Ecto neural progenitor cell (in vitro differentiated cells): Measurements from ENCODE around the gene IRGQ.
"Not testable (repeated sequence)": the region's sequence is repeated elsewhere in the genome, so short reads cannot be mapped to it uniquely, and the experiment has no call there.

Source experiments
- DNase-seq: peaks from one replicate; pipeline ENCODE4 v3.0.0-alpha.2; 2018; ENCODE audit warnings: low spot score

Gene IRGQ

DNA sequence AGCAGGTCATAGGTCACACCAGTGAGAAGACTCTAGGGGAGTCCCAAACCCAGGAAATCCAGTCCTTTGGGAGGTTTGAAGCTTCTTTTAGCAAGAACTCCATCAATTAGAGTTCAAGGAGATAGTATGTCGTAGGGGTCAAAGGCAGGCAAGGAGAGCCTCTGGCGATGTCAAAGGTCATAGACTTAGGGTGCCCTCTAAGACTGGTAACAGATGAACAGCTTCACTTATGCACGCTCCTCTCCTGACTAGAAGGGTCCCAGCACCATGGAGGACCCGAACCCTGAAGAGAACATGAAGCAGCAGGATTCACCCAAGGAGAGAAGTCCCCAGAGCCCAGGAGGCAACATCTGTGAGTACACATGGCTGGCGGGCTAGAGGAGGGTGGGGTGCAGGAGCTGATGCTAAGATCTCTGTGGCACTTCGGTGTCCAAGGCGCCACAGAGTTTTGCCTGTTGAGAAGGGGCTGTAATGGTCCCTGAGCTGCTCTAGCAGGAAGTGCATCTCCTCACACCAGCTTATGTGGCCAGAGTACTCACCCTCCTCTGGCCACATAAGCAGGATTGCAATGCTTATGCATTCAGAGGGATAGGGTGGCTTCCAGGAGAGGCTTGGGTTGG is 1.0 kb upstream of the IRGQ start:
- DNase-seq, result no peak

GRCh38 chr19:43595605-43595998 is 332 bp downstream of the IRGQ start:
- no peak for DNase-seq

- peak; percentile 83 for DNase-seq
Observed at GRCh38 chr19:43594710-43595604, 977 bp downstream of the IRGQ start.

- no peak for DNase-seq
Observed at GRCh38 chr19:43594081-43594697, 1.7 kb downstream of the IRGQ start.

DNA sequence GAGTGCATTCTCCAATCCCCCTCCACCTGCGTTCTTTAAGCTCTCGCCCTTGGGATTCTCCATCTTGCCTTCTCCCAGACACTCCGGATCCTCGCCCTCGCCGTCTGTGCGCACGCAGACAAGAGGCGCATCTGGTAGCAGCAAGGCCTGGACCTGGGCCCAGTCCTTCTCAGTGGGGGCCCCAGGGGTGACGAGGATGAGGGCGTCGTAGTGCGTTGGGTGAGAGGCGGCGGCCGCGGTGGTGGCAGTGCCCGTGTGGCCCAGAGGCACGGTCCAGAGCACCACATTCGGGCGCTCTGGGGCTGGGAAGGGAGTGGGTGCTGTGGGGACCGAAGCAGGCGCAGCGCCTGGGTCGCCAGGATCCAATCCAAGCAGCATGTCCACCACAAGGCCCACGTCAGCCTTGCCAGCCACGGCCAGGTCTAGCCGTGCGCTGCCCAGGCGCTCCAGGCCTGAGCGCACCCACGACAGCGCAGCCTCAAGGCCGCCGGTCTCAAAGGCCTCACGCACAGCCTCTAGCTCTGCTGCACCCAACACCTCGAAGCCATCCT is 3.1 kb downstream of the IRGQ start:
- no peak for DNase-seq

GRCh38 chr19:43591904-43592772 is 3.8 kb downstream of the IRGQ start:
- no peak for DNase-seq

DNA sequence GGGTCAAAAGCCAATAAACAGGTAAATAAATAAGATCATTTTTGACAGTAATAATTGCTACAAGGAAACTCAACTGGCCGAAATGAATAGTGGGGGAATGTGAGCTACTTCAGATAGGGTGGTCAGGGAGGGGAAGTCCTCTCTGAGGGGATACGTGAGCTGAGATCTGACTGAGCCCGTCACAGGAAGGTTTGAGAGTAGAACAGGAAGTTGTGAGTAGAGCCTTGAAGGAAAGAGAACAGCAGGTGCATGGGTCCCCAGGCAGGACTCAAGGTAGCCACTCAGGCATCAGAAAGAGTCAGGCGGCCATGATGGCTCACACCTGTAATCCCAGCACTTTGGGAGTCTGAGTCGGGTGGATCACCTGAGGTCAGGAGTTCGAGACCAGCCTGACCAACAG is 6.3 kb downstream of the IRGQ start:
- no peak for DNase-seq

- DNase-seq, result no peak
Observed at GRCh38 chr19:43589277-43589676, 6.7 kb downstream of the IRGQ start.

GRCh38 chr19:43587029-43587428 is 8.9 kb downstream of the IRGQ start:
- not testable (repeated sequence) for DNase-seq

GRCh38 chr19:43586346-43586745 is 9.6 kb downstream of the IRGQ start:
- no peak for DNase-seq

DNA sequence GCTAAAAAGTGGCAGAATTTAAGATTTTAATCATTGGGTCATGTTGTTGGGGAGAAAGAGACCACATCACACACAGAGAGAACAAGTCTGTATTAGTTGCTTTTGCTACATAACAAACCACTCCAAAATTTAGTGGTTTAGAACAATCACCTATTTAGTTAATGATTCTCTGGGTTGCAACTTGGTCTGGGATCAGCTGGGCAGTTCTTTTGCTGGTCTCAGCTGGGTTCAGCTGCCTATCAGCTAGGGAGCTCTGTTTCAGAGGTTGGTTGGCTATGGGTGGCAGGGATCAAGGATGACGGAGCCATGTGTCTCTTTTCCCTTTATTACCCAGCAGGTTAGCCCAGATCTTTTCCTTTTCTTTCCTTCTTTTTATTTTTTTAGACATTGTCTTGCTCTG is 11.4 kb downstream of the IRGQ start:
- DNase-seq, result no peak

DNA sequence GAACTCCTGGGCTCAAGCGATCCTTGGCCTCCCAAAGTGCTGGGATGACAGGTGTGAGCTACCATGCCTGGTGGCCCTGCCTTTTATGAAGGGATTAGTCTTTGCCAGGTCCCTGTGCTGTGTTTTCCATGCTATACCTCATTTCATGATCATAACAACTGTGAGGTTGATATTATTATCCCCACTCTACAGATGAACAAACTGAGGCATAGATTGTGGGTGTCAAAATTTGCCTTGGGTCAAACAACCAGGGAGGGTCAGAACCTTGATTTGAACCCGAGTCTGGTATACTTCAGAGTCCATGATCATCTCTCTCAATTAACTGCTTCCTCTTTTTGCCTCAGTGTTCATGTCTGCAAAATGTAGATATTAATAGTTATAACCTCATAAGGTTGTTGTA is 13.4 kb downstream of the IRGQ start:
- no peak for DNase-seq

DNA sequence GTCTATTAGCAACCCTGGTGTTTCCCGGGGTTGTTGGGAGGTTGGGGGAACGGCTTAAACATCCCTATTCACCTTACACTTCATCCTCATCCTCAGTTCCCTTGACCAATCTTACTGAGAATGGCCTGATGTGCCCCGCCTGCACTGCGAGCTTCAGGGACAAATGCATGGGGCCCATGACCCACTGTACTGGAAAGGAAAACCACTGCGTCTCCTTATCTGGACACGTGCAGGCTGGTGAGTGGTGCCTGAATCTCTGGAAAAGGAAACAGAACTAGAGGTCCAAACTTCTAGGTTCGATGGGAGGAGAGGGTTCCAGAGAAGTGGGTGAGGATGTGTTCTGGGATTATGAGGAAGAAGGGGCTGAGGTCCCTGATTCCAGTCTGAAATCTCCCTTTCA is 14.5 kb downstream of the IRGQ start:
- no peak for DNase-seq

DNA sequence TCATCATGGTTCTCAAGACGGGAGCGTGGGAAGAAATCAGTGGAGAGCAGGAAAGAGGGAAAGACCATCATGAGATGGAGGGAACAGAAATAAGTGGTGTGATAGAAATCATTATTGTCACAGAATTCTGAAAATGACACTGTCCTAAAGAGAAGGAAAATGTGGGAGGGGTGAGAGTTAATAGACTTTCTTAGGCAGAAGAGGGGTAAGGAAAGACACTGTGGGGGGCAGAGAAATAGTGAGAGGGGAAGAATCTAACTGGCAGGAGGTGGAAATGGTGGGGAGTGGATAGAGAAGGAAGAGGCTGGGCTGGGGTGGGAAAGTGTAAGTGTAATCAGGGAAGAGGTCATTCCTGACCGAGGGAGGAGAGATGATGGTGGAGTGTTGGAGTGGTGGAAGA is 17.1 kb downstream of the IRGQ start:
- DNase-seq, result no peak

DNA sequence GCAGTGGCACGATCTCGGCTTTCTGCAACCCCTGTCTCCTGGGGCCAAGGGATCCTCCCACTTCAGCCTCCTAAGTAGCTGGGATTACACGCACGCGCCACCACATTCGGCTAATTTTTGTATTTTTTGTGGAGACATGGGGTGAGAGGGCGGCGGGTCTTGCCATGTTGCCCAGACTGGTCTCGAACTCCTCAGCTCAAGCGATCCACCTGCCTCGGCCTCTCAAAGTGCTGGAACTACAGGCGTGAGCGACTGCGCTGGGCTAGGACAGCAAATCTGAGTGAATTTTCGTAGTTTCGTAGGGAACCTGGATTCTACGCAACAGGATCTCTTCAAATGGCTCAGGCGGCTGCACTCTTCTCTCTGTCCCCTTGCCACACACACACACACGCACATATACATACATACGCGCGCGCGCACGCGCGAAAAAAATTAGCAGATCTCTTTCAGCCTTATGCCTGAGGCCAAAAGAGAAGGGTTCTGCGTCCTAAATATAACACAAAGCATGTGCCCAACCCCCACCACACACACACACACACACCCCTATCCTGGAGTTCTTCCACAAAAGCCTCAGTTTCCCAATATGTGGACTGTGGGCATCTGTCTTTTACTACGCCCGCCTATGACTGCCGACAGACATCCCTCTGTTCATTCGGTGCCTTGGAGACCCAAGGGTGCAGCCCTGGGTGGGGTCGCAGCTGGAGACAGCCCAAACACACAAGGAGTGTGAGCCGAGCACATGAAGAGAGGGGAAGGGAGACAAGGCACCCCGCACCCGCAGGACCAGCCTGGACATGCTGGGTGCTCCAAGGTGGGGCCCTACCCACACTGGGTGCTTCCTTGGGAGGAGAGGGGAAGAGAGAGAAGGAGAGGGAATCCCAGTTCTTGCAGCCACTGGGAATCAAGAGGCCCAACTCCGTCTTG is 19.7 kb downstream of the IRGQ start:
- no peak for DNase-seq

- DNase-seq, result peak; percentile 97
Observed at GRCh38 chr19:43575156-43575950, 20.6 kb downstream of the IRGQ start, which contains the start of the genes PINLYP and XRCC1. TSS of gene PINLYP (plus strand) at chr19:43575801. CDS start at chr19:43577192, 1,391 bp downstream. TSS of gene XRCC1 (minus strand) at chr19:43575527. CDS start at chr19:43575458, 69 bp downstream.

DNA sequence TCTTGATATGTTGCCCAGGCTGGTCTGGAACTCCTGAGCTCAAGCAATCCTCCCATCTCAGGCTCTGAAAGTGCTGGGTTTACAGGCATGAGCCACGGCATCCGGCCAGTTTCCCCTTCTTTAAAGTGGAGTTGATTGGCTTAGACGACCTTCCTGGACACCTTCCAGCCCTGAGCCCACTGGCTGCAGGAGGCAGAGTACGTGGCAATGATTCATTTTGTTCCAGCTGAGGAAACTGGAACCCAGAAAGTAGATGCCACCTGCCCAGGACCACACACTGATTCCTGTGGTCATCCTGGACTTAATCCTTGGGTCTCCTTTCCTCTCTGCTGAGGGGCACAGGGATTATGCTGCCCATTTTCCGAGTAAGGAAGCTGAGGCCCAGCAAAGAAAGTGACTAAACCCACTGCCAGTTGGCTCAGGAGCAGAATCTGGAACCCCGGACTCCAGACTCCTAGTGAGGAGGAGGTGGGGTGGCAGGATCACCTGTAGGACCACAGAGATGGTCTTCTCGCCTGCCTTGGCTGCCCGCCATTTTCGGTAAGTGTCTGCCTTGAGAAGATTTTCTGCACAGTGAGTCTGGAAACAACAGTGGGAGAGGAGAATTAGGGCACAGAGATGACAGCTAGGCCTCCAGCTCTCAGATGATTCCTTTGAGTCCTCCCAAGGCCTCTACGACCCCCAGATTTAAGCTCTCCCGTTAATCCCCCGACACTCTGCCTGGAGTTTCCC is 21.3 kb downstream of the IRGQ start:
- DNase-seq, result no peak

DNA sequence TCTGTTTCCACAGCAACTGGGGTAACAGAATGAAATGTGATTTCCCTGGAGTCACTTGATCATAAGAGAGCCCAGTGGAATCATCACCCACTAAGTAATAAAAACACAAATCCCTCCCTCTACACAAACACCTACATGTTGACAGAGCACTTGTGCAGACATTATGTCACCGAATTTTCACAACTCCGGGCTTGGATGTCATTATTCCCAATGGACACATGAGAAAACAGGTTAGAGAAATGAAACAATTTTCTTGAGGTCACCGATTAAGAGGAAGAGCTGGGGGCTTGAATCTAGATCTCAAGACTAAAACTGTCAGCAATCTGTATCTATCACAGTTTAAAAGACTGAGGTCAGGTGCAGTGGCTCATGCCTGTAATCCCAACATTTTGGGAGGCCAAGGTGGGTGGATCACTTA is 23.8 kb downstream of the IRGQ start:
- DNase-seq, result no peak
